ENCODE results near the gene CLBA1.

Gene CLBA1

DNA sequence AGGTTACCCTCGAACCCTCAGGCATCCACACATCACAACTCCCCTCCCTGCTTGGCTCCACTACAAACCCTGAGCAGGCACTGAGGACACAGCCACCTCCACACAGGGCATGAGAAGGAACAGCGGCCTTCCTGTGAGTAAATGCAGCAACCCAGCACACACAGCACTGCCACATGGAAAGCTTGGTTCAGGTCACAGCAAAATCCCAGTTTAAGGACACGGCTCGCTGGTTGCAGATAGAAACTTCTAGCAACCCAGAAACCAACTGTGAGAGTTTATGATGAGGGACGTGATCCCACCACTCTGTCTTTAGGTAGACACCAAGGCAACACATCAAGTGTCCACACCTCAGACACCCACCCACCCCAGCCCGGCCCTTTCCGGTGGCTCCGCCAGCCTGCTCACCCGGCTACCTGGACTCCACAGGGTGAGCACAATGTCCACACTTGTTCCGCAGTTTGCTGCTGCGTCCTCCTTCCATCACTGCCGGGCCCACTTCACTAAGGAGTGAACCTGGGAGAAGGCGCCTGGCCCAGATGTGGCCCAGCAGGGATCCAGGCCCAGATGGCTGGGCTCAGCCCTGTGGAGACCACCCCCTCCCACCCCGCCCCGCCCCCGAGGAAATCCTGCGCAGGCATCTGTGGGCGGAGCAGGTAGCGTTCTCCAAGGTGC lies 22.1 kb downstream of the CLBA1 start:
- no peak for DNase-seq

DNA sequence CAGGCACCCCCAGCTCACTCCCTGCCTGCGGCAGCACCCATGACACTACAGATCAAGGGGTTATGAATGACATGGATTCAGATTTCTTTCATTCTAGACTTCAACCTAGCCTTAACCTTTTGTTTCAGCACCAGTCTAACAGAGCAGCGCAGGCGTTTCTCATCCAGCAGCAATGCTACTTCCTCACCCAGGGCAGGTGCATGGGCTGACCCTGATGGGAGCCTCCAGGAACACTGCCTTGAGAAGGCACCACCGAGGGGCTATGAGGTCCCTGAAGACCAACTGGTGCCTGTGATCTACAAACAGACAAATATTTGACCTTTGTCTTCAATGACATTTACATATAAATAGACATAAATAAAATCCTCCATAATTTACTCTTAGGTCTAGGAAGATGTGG lies 24.5 kb downstream of the CLBA1 start:
- DNase-seq: no peak

DNA sequence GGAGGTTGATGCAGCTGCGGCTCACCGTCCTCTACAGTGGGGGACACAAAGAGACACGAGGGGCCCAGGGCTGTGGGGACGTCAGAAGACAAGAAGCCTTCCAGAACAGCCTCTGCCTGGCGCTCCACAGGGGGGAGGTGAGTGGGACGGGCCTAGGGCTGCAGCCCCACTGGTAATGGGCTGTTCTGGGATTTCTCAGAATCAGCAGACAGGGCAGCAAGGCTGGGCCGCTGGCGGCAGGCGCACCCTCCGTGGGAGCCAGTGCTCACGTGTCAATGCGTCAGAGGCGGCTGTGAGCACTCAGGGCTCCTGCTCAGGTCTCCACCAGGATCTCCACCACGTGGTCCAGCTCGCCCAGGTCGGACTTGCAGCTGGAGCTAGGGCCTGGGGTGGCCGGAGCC lies 25.3 kb downstream of the CLBA1 start:
- no peak for DNase-seq

DNA sequence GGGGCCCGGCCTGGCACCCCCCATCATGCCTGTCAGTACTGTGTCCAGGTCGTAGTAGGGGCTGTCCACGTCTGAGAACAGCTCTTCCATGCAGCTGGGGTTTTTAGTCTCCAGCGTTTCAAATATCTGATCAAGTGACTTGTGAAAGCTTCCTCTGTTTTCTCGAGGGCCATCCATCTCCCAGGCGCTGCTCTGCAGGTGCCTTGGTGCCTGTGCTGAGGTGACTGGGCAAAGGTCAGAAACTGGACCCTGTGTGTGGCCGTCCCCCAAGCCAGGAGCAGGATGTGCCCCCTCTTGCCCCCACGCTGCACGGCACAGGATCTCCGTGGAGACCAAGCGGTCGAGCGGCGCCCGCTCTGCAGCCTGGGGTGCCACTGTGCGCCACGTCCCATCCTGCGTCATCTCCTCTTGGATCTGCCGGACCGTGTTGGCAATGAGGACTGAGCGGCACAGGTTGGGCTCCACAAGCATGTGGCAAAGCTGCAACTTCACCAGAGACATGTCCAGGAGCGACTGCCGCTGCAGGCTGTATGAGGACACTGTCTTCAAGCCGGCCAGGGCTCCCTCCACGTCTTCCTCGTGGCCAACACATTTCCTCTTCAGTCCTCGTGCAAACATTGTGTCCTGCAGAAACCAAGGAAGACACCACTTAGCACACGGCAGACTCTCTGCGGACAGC lies 25.9 kb downstream of the CLBA1 start:
- no peak for DNase-seq

DNA sequence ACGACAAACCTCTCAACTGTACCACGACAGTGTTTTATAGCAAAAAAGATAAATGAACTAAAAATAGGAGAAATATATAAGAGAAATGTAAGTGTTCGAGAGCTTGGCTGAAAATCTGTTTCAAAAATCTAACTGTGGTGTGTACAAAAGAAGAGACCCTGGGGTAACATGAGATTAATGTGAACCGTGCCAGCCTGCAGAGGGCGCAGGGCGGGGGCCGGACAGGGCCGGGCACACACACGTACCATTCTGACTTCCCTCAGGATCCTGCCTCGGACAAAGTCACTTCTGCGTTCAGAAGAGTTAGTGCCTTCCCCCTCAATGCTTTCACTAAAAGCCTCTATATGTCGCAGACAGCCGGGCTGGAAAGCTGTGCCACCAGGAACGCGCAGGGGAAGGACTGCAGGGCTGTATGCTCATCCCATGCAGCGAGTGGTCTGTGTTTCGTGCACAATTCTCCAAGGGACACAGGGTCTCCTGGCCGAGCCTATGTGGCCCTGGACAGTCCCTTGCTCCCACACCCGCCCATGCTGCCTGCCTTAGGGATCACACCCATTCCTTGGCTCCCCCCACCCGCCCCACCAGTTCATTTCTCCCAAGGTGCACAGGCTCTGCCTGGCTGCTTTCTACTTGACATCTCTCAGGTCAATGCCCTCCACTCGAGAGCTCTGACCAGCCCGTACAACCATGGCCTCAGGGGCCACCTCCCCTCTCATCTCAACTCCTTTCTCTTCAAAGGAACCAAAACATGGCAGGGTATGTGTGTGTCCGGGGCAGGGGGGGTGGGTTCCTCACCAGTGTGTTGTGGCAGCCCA lies 26.8 kb downstream of the CLBA1 start:
- DNase-seq: no peak

DNA sequence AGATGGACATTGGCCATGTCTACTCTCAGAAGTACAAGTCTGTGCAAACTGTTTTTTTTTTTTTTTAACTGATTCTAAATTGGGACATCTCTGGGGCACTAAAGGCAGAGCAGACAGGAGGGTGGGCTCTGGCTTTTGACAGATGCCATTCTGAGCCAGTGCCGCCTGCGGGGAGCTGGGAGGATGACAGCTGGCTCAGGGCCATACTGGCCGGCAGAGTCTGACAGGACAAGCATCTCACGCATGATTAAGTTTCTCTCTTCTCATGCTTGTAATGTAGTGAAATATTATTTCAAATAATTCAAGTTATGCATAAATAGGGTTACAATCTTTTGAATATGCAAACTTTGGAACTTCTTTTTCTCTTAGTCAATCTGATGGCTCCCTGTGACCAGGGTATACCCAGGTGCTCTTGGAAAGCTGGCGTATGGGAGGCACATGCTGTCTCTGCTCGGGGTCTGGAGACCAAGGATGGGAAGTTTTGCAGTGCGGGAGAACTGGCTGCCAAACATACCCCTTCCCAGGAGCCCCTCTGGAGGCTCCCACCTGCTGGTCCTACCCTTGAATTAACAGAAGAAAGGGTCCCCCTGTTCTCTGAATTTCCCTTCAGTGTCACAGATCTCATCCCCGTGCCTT lies 27.7 kb downstream of the CLBA1 start:
- DNase-seq: no peak

DNA sequence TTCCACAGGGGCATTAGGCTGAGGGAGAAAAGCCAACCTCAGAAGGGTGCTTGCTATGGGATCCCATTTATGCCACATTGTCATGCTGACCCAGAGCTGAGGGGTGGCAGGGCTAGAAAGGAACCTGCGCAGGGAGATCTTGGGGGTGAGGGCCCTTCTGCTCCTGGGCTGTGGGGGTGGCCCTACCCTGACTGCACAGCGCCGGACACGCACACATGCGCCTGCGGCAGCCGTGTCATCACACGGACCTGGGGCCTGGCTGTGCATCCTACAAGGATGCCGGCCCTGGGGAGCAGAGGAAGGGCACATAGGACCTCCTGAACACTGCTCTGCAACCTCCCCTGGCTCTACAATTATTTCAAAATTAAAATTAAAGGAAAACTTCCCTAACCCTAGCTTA lies 28.4 kb downstream of the CLBA1 start:
- DNase-seq: no peak

DNA sequence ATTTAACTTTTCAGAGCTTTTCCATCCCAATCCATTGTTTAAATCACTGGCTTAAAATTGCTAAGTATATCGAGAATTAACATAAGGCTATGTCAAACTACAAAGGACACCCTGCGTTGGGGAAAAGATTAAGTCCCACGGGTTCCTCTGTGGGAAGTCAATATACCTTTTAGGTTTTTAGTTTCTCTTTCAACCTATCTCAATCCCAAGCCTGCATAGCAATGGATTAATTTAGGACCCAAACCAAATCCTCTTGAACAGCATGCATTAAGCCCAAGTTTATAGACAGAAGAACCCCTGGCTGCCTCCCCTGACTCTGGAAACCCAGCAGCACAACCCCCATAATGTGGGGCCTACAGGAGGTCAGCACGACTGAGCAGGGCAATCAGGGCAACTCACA lies 29.0 kb downstream of the CLBA1 start:
- no peak for DNase-seq

DNA sequence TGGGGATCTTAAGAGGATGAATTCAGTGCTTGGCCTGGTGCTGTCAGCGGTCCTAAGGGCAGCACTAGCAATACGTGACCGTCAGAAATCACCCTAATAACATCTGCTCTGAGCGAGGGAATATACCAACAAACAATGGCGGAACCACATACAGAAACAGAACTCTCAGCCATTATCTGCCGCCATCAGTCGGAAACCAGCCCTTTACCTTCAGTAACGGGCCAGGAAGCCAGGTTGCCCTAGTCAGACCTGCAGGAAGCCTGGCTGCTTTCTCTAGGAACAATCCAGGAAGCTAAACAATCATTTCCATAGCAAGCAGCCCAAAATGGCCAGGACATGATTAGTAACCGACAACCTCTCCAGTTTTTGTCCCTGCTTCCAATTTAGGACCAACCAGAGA lies 29.7 kb downstream of the CLBA1 start:
- no peak for DNase-seq

DNA sequence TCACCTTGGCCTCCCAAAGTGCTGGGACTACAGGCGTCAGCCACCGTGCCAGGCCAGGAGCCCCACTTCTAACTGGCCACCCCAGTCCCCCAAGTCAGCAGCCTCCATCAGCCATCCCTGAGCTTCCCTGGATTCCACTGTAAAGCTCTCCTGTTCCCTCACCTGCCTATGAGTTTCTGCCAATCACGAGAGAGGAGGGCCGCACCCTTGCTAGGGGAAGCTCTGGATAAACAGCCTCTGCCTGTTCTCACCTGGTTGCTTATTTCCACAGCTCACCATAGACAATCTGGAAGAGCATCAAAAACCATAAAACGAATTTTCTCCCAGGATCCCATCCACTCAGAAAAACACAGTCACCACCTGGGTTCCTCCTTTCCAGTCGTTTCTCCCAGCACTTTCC lies 30.3 kb downstream of the CLBA1 start:
- no peak for DNase-seq

DNA sequence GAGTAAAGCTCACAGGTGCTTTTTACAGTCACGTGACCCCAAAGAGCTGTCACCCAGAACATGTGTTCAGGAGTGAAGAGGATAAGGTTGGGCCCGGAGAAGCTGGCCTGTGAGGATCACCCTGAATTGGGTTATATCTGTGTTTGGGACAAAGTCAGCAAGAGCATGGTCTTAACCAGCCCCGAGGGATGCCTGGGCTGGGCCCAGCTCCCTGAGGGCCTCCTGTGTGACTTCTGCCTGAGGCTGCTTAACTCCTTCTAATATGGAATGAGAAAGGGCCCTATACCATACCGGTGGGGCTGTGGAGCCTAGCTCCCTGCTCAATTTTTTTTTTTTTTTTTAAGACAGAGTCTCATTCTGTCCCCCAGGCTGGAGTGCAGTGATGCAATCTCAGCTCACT lies 32.8 kb downstream of the CLBA1 start:
- no peak for DNase-seq

DNA sequence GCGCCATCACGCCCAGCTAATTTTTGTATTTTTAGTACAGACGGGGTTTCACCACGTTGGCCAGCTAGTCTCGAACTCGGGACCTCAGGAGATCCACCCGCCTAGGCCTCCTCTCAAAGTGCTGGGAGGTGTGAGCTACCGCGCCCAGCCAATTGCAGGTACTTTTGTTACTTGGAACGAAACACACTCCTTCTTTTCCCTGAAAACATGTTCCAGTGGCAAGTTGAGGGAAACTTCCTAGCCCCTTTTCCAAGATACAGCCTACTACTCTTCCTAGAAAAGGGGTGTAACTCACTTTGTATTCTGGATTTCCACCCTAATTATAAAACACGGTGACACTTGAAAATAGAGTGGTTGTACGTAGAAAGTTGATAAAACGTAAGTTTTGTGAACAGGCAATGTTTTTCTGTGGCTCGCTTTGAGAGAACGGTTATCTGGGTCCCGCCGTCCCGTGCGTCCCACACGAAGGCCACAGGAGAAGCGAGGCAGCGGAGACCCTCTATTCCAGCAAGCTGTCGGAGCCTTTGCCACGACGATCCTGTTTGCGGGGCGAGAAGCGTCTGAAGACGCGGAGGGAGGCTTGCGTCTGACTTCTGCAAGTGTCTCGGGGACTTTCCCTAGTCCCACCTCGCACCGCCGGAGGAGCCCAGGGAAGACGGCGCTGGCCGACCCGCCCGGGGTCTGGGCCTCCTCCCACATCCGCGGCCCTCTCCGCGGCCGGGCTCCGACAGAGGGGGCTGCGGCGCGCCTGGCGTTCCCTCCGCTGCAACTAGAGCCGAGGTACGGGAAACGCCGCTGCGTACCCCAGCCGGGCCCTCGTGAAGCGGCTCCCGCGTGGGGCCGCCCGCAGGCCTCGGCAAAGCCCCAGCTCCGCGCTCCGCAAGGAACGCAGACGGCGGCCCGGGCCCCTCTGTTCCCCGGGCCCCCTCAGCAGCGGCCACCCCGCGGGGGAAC lies 34.5 kb downstream of the CLBA1 start:
- peak; percentile 40 for DNase-seq

DNA sequence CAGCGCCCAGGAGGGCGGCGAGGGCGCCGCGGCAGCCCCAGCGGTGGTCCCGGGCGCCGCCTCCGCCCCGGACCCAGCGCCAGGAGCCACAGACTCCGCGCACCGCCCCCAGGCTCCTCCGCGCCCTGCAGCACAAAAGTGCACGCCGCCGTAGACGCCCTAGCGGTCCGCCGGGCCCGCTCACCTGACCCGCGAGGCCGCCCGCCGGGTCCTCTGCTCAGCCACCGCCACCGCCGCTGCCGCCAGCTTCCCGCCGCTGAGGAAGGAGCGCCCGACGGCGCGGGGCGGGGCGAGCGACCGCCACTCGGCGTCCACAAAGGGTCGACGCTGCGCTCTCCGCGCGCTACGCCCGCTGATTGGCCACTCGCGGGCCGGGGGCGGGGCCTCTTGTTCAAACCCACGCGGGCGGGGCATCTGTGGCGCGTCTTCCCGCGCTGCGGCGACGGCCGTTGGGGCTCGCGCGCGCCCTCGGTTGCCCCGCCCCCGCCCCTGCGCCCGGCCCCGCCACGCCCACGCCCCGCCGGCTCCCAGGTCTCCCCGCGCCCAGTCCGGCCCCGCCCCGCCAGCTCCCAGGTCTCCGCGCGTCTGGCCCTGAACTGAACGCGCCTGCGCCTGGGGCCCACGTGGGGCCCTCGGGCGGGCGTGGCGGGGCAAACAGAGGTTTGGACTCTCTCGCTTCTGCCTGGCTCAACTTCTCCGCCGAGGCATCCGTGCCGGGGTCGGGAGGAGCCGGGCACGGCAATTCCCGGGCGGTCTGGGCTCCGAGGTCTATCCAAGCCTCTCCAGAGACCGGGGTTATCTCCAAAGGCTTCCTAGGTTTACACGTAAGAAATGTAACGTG lies 35.4 kb downstream of the CLBA1 start, which contains the start of gene CDCA4:
Gene CDCA4, minus strand, starts transcription at position 269 of the 841 bp plus-strand sequence. CDS start 9,154 bp downstream, outside the sequence.
- peak; percentile 96 for DNase-seq

DNA sequence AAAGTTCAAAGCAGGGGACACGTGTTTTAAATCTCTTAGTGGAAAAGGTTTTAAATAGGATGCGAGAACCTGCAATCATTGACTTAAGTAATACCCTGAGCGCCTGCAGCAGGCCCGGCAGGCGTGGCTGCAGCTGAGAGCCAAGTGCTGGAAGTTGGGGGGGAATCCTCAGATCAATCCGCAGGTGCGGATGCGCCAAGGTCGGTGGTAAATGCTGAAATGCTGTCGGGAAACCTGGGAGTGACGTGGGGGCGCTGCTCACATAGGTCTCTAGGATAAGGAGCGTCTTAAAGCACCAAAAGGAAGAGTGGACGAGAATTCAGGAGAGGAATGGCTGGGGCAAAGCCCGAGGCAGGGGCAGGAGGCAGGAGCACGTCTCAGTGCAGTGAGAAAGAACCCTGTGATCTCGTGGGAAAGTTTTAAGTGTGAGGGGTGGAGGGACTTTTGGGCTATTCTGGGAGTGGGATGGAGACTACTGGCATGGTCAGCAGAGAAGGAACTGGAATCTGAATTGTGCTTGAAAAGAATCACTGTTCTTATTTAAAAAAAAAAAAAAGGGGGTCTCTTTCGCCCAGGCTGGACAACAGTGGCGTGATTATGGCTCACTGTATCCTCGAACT lies 36.2 kb downstream of the CLBA1 start:
- DNase-seq: peak; percentile 67

DNA sequence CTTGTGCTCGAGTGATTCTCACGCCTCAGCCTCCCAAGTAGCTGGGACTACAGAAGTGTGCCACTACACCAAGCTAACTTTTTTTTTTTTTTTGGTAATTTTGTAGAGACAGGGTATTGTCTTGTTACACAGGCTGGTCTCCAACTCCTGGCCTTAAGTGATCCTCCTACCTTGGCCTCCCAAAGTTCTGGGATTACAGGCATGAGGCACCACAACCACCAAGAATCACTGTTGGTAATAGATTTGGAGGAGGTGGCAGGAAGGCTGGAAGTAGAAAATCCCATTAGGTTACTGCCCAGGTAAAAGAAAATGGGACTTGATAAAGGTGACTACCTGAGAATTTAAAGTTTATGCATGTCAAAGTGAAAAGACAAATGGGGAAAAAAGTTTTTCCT lies 36.7 kb downstream of the CLBA1 start:
- peak; percentile 5 for DNase-seq

DNA sequence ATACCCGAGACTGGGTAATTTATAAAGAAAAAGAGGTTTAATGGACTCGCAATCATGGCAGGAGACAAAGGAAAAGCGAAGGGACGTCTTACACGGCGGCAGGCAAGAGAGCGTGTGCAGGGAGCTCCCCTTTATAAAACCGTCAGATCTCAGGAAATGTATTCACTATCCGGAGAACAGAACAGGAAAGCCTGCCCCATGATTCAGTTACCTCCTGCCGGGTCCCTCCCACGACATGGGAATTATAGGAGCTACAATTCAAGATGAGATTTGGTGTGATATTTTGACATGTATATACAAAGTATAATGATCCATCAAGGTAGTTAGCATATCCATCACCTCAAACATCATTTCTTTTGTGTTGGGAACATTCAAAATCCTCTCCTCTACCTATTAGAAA lies 37.6 kb downstream of the CLBA1 start:
- no peak for DNase-seq

DNA sequence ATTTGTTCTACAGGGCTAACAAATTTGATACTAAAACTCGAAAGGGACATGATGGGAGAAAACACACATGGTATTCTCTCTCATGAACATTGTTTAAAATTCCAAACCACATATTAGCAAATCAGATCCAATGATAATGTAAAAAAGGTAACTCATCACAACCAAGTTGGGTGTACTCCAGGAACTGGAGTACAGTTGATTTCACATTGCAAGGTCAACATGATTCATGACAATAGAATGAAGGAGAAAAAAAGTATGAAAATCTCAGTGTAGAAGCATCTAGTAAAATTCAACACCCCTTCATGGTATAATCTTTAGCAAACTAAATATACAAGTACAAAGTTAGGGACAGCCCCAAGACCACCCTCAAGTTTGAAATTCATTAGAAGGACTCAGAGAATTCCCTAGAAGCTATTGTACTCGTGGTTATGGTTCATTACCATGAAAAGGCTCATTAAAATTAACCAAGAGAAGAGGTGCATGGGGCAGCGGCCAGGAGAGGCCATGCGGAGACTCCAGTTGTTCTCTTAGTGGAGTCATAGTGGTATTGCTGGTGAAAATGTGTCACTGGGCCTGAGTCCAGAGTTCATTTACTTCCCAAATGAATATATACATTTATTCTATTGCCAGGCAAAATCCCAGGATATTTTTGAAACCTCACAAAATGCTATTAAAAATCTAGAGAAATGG lies 38.3 kb downstream of the CLBA1 start:
- DNase-seq: no peak

DNA sequence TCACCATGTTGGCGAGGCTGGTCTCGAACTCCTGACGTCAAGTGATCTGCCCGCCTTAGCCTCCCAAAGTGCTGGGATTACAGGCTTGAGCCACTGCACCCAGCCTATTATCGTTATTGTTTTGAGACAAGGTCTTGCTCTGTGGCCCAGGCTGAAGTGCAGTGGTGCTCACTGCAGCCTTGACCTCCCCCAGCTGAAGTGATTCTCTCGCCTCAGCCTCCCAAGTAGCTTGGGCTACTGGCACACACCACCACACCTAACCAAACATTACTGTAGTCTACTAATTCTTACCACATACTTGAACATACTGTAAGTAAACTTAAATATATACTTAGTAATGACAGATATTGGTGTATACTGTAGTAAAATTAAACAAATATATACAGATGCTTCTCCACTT lies 39.8 kb downstream of the CLBA1 start:
- DNase-seq: no peak

DNA sequence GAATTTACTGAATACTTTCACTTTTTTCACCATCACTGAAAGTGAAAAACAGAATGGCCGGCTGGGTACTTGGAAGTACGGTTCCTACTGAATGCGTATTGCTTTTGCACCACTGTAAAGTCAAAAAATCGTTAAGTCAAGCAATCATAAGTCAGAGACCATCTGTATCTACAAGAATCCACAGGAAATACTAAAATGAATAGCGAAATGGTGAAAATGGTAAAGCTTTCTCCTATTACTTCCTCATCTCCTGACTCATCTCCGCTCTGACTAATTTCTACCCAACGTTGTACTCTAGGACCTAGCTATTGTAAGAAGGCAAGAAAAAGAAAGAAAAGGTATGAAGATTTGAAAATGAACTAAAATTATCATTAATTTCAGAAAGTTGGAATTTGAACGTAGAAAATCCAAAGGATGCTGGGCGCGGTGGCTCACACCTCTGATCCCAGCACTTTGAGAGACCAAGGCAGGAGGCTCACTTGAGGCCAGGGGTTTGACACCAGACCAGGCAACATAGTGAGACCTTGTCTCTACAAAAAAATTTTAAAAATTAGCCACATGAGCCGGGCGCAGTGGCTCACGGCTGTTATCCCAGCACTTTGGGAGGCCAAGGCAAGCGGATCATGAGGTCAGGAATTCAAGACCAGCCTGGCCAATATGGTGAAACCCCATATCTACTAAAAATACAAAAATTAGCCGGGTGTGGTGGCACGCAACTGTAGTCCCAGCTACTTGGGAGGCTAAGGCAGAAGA lies 40.6 kb downstream of the CLBA1 start:
- DNase-seq: no peak
